GM12878 (cell line): Measurements from ENCODE around the gene RCN2. TPM values are rescaled to one million over a fixed set of nuclear protein-coding genes. Genes with fewer than 3 reads are reported as not detected.

Experiments
- ATAC-seq: fragments of 200-7000 bp; cut with Tn5 transposase; 3 replicates; pipeline ENCODE4 v1.9.1; 2020; ENCODE audit warnings: mild to moderate bottlenecking, moderate library complexity
- BruUV-seq: library from RNA; stranded (reverse); fragments of 400-500 nt; replicated peaks from 2 replicates; lab custom pipeline; 2021; lab: Mats Ljungman, UMichigan
- CTCF ChIA-PET: fragments of 300-600 bp; sonication (Branson Sonifier 250); formaldehyde crosslinking; extraction: SDS; loops from one replicate; lab custom pipeline; 2021; ENCODE audit warnings: inconsistent platforms; lab: Yijun Ruan, JAX
- POLR2A ChIA-PET: fragments of 350-600 bp; formaldehyde crosslinking; extraction: SDS; loops from one replicate; lab custom pipeline; 2021; ENCODE audit warnings: inconsistent platforms; lab: Charles Lee
- RAD21 ChIA-PET: fragments of 300-600 bp; sonication (Branson Sonifier 250); formaldehyde crosslinking; loops from one replicate; lab custom pipeline; 2023; ENCODE audit warnings: antibody characterized with exemption; ENCODE audit not compliant: unreplicated experiment; lab: Charles Lee
- SMC1A ChIA-PET: fragments of 300-600 bp; sonication (Branson Sonifier 250); formaldehyde crosslinking; loops from one replicate; lab custom pipeline; 2023; ENCODE audit not compliant: unreplicated experiment, uncharacterized antibody; lab: Charles Lee
- DNase-seq: peaks from one replicate; pipeline ENCODE4 v3.0.0-alpha.2; 2011; ENCODE audit warnings: low read depth, low spot score
- FAIRE-seq: peaks from 3 replicates; lab custom pipeline; 2011; peaks lifted over from hg19 to GRCh38; lab: Jason Lieb, UNC
- H2AFZ ChIP-seq: 2 replicates; pipeline ENCODE4 v1.6.0; 2011; ENCODE audit warnings: low read depth, low read length, control low read depth; ENCODE audit not compliant: control insufficient read depth
- H3K27ac ChIP-seq: 2 replicates; pipeline ENCODE4 v1.5.1; 2011; ENCODE audit warnings: control low read depth; ENCODE audit not compliant: control insufficient read depth, insufficient read depth
- H3K27me3 ChIP-seq, 2 experiments: replicated peaks in 1 of 2; 2 replicates each; pipeline versions ENCODE4 v1.6.0 to v1.6.1; 2011; ENCODE audit warnings: low read length in 1 of 2; ENCODE audit not compliant: control insufficient read depth in 2 of 2, insufficient read depth in 2 of 2
- H3K36me3 ChIP-seq, 2 experiments: 2 replicates each; pipeline ENCODE4 v1.5.1; 2011; ENCODE audit warnings: low read length in 1 of 2; ENCODE audit not compliant: control insufficient read depth in 2 of 2, insufficient read depth in 2 of 2
- H3K4me1 ChIP-seq: 2 replicates; pipeline ENCODE4 v1.6.1; 2011; ENCODE audit warnings: mild to moderate bottlenecking, low read length, moderate library complexity, mixed read lengths; ENCODE audit not compliant: control insufficient read depth, insufficient read depth
- H3K4me2 ChIP-seq: 2 replicates; pipeline ENCODE4 v1.6.0; 2011; ENCODE audit warnings: control low read depth; ENCODE audit not compliant: control insufficient read depth, insufficient read depth
- H3K4me3 ChIP-seq: fragments of 200-600 bp; sonication (generic); 2 replicates; pipeline ENCODE4 v1.5.1; 2016
- H3K79me2 ChIP-seq: 2 replicates; pipeline ENCODE4 v1.6.0; 2011; ENCODE audit warnings: low read length; ENCODE audit not compliant: control insufficient read depth, insufficient read depth
- H3K9ac ChIP-seq: 2 replicates; pipeline ENCODE4 v1.8.0; 2011; ENCODE audit warnings: low read length, control low read depth, mixed read lengths; ENCODE audit not compliant: control insufficient read depth, insufficient read depth
- H3K9me3 ChIP-seq: replicated peaks from 3 replicates; pipeline ENCODE4 v1.5.1; 2011; ENCODE audit warnings: mild to moderate bottlenecking, low read length; ENCODE audit not compliant: control insufficient read depth, insufficient read depth
- H4K20me1 ChIP-seq: 2 replicates; pipeline ENCODE4 v1.6.0; 2011; ENCODE audit not compliant: control insufficient read depth, insufficient read depth
- BCL11A ChIP-seq: IDR thresholded peaks from 2 replicates; pipeline ENCODE4 v1.6.1; 2011; ENCODE audit warnings: low read depth, low read length
- BHLHE40 ChIP-seq, 2 experiments: fragments of 450-650 bp in 1 of 2; IDR thresholded peaks; 2 replicates each; pipeline ENCODE4 v1.6.1; 2011 to 2017; ENCODE audit warnings: low read depth in 2 of 2, borderline replicate concordance in 1 of 2, improper control_type of control experiment in 1 of 2, low read length in 1 of 2, mild to moderate bottlenecking in 1 of 2
- CBFB ChIP-seq: IDR thresholded peaks from 2 replicates; pipeline ENCODE4 v1.6.1; 2016; ENCODE audit warnings: antibody characterized with exemption, low read depth
- EGR1 ChIP-seq, 2 experiments: IDR thresholded peaks; 1 replicate in 1 of 2; 2 replicates in 1 of 2; pipeline ENCODE4 v1.6.1; 2011 to 2012; ENCODE audit warnings: low read depth in 2 of 2, low read length in 2 of 2, borderline replicate concordance in 1 of 2, mild to moderate bottlenecking in 1 of 2, moderate library complexity in 1 of 2
- FOXK2 ChIP-seq: fragments of 450-650 bp; IDR thresholded peaks from 2 replicates; pipeline ENCODE4 v1.6.1; 2017; ENCODE audit warnings: mild to moderate bottlenecking, moderate library complexity
- IKZF1 ChIP-seq: fragments of 450-650 bp; conservative IDR thresholded peaks from 2 replicates; pipeline ENCODE4 v1.6.1; 2017; ENCODE audit warnings: antibody characterized with exemption, mild to moderate bottlenecking
- MXI1 ChIP-seq: fragments of 150-350 bp; IDR thresholded peaks from 2 replicates; pipeline ENCODE4 v1.6.1; 2011; ENCODE audit warnings: low read depth, mild to moderate bottlenecking, inconsistent platforms, low read length, improper control_type of control experiment
- NFYA ChIP-seq: IDR thresholded peaks from 2 replicates; pipeline ENCODE4 v1.6.1; 2011; ENCODE audit warnings: low read depth, mild to moderate bottlenecking, low read length, improper control_type of control experiment, borderline replicate concordance
- RELB ChIP-seq: fragments of 450-650 bp; IDR thresholded peaks from 2 replicates; pipeline ENCODE4 v1.6.1; 2017; ENCODE audit warnings: low read depth, mild to moderate bottlenecking, moderate library complexity
- RUNX3 ChIP-seq: IDR thresholded peaks from 2 replicates; pipeline ENCODE4 v1.6.1; 2012; ENCODE audit warnings: low read length, inconsistent platforms
- STAT1 ChIP-seq: fragments of 450-650 bp; conservative IDR thresholded peaks from 2 replicates; pipeline ENCODE4 v1.6.1; 2014; ENCODE audit warnings: antibody characterized with exemption, mild to moderate bottlenecking
- TAF1 ChIP-seq: IDR thresholded peaks from 2 replicates; pipeline ENCODE4 v1.6.1; 2011; ENCODE audit warnings: mild to moderate bottlenecking, low read depth, low read length, borderline replicate concordance
- YY1 ChIP-seq: IDR thresholded peaks from 2 replicates; pipeline ENCODE4 v1.6.1; 2011; ENCODE audit warnings: low read depth, mild to moderate bottlenecking, low read length
- WGBS: methylation state at CpG from one replicate; pipeline ENCODE4 v1.1.6; 2016; ENCODE audit warnings: low lambda C conversion rate; ENCODE audit not compliant: insufficient replicate concordance, insufficient coverage; ENCODE audit errors: missing lambda C conversion rate; 5-methylcytosine and 5-hydroxymethylcytosine counted together
- in situ Hi-C: fragments of 300-500 bp; cut with MboI; formaldehyde crosslinking; loops from 9 replicates; pipeline ENCODE4 v1.14.3; 2018; ENCODE audit warnings: mixed read lengths
- intact Hi-C: fragments of 100-400 bp; cut with micrococcal nuclease; formaldehyde crosslinking; loops from one replicate; pipeline ENCODE4 v1.14.2; 2022; ENCODE audit not compliant: unreplicated experiment
- polyA plus RNA-seq, 11 experiments: library from polyadenylated mRNA; depleted of rRNA in 4 of 11; unstranded in 6 of 11; stranded (reverse) in 5 of 11; fragments of >200 nt; fragmentation: Nextera tagmentation in 4 of 11; fragmentation: Illumina TruSeq in 1 of 11; extraction: Ambion mirVana in 4 of 11; extraction: Trizol in 1 of 11; gene quantifications; 1 replicate in 1 of 11; 2 replicates in 10 of 11; pipeline versions ENCODE4 v1.2.1 to v1.2.3, GENCODE V29; 2011 to 2016; ENCODE audit warnings: inconsistent platforms in 2 of 11, missing spikeins in 2 of 11, low read depth in 1 of 11
- total RNA-seq, 4 experiments: library from RNA; depleted of rRNA in 3 of 4; stranded (reverse); fragments of >200 nt in 3 of 4; fragmentation: Illumina TruSeq in 1 of 4; extraction: Trizol in 1 of 4; gene quantifications; 2 replicates each; pipeline versions ENCODE4 v1.2.1 to v1.2.3, GENCODE V29; 2013 to 2021
- TF ChIP-seq, protein P1 (sequence below): fragments of 450-650 bp; IDR thresholded peaks from 2 replicates; pipeline ENCODE4 v1.6.1; 2016; ENCODE audit warnings: mild to moderate bottlenecking

RCN2 gene
- total and polyA plus RNA-seq, 10 of the 15 experiments (the other 5 are each of a cell fraction or from before 2014, with no cell fraction given) = 4.9 to 41.0 (median 12.9) TPM

DNA sequence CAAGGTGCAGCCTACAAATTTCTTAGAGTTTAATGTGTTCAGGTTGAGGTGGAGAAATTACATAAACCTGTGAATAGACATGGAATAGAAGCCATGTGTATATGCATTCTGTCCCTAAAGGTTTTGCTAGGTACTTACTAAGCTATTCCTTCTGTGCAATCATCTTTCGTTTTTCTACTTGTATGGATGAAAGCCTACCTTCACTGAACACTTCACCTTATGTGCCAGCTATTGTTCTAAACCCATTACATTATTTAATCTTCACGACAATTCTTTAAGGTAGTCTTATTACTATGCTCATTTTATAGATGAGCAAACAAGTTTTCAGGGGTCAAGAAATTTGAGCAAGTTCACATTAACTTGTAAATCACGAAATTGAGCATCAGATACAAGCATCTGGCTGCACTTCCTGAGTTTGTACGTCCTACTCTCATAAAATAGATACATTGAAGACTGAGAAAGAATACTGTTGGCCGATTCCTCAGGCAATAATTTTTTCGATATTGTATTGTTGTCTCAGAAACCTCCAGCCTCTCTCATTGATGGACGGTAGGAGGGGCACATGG lies 635 bp upstream of the RCN2 start:
- intact Hi-C loops (no loop called here), in situ Hi-C loops (no loop called here)
- SMC1A ChIA-PET = interaction anchor here (1.4 kb wide), 1 partner anchor 39 kb away, joined by 3 read pairs; no protein-coding TSS in a partner anchor
- no peaks in the 10 kb centered on the region for H4K20me1 ChIP-seq
- peak overlapping the region; percentile 33 for H3K9ac ChIP-seq
- H3K27me3 ChIP-seq = peaks cover 0 to 2% of the 10 kb centered on the region in 2 experiments; a peak in 2 of 4 replicates
- POLR2A ChIA-PET = interaction anchor here (1.0 to 1.1 kb wide), 2 partner anchors 9 to 251 kb away, joined by 3 read pairs; no protein-coding TSS in a partner anchor
- peak overlapping the region; percentile 67 for H3K4me2 ChIP-seq
- DNase-seq = no peak
- no peak for ATAC-seq
- CTCF ChIA-PET = interaction anchor here (1.3 kb wide), 2 partner anchors 11 to 27 kb away, joined by 4 to 6 read pairs; no protein-coding TSS in a partner anchor
- peaks cover 6% of the 10 kb centered on the region for H3K79me2 ChIP-seq
- peak overlapping the region; percentile 62 for H3K4me3 ChIP-seq
- RAD21 ChIA-PET = interaction anchor here (0.6 to 1.4 kb wide), 3 partner anchors 11 to 72 kb away, joined by 3 to 6 read pairs (median 3); no protein-coding TSS in a partner anchor
- no TSS peak for BruUV-seq
- peak overlapping the region; percentile 72 for H2AFZ ChIP-seq
- WGBS = 14% methylated on average over 7 of the region's 7 CpGs
- peaks cover 8% of the 10 kb centered on the region for H3K4me1 ChIP-seq
- peak; percentile 41 for FAIRE-seq
- no peaks in the 10 kb centered on the region for H3K9me3 ChIP-seq
- peak overlapping the region; percentile 30; the same call in 1 of the 2 replicates for H3K27ac ChIP-seq
- H3K36me3 ChIP-seq = no peaks in the 10 kb centered on the region
- TF ChIP-seq CBFB (no peak), YY1 (no peak), BCL11A (no peak), MXI1 (no peak), TAF1 (no peak), EGR1 (IDR thresholded peaks at IDR 0.05; ENCODE audit: borderline replicate concordance in 1 of 2, low read depth in 2 of 2, low read length in 2 of 2) (no peak), IKZF1 (no peak), FOXK2 (no peak), RELB (no peak), RUNX3 (no peak), STAT1 (no peak), BHLHE40 (IDR thresholded peaks at IDR 0.05; ENCODE audit: borderline replicate concordance in 1 of 2, low read depth in 2 of 2, low read length in 1 of 2) (no peak), NFYA (no peak)
- TF ChIP-seq, protein P1, sequence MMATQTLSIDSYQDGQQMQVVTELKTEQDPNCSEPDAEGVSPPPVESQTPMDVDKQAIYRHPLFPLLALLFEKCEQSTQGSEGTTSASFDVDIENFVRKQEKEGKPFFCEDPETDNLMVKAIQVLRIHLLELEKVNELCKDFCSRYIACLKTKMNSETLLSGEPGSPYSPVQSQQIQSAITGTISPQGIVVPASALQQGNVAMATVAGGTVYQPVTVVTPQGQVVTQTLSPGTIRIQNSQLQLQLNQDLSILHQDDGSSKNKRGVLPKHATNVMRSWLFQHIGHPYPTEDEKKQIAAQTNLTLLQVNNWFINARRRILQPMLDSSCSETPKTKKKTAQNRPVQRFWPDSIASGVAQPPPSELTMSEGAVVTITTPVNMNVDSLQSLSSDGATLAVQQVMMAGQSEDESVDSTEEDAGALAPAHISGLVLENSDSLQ = no peak
- TF ChIP-seq, all 136 proteins: peak for 0
